ENCODE results near the gene POLR3GL.

- TF ChIP-seq, protein P1, sequence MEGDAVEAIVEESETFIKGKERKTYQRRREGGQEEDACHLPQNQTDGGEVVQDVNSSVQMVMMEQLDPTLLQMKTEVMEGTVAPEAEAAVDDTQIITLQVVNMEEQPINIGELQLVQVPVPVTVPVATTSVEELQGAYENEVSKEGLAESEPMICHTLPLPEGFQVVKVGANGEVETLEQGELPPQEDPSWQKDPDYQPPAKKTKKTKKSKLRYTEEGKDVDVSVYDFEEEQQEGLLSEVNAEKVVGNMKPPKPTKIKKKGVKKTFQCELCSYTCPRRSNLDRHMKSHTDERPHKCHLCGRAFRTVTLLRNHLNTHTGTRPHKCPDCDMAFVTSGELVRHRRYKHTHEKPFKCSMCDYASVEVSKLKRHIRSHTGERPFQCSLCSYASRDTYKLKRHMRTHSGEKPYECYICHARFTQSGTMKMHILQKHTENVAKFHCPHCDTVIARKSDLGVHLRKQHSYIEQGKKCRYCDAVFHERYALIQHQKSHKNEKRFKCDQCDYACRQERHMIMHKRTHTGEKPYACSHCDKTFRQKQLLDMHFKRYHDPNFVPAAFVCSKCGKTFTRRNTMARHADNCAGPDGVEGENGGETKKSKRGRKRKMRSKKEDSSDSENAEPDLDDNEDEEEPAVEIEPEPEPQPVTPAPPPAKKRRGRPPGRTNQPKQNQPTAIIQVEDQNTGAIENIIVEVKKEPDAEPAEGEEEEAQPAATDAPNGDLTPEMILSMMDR (IDR thresholded peaks at IDR 0.05; ENCODE audit: borderline replicate concordance, extremely low read depth, low read length, poor library complexity, severe bottlenecking): no peak
- peak; percentile 71 for TF ChIP-seq EZH2 (IDR thresholded peaks at IDR 0.05; ENCODE audit: borderline replicate concordance, low read depth, low read length, severe bottlenecking)
Observed at GRCh38 chr1:145962157-145963102, 2.1 kb upstream of the POLR3GL start.
